Glutamatergic neuron (in vitro differentiated cells): ENCODE results near the gene POMGNT1. TPM values are rescaled to one million over a fixed set of nuclear protein-coding genes. Genes with fewer than 3 reads are reported as not detected.
A peak's percentile ranks its signal among the peaks of the same experiment; 100 is the strongest.

Experiments used
- DNase-seq: peaks from one replicate; pipeline ENCODE4 v3.0.0; 2022
- H3K27ac Mint-ChIP-seq: one replicate; pipeline ENCODE4 v1.8.0; 2020; ENCODE audit warnings: mild to moderate bottlenecking, mixed read lengths, inconsistent platforms; ENCODE audit not compliant: unreplicated experiment
- H3K27me3 Mint-ChIP-seq: one replicate; pipeline ENCODE4 v1.8.0; 2020; ENCODE audit warnings: mild to moderate bottlenecking, moderate library complexity, mixed read lengths, inconsistent platforms; ENCODE audit not compliant: unreplicated experiment
- H3K36me3 Mint-ChIP-seq: one replicate; pipeline ENCODE4 v1.8.0; 2020; ENCODE audit warnings: mild to moderate bottlenecking, mixed read lengths, inconsistent platforms; ENCODE audit not compliant: unreplicated experiment
- H3K4me1 Mint-ChIP-seq: one replicate; pipeline ENCODE4 v1.8.0; 2020; ENCODE audit warnings: mild to moderate bottlenecking, low read depth, mixed read lengths, inconsistent platforms; ENCODE audit not compliant: unreplicated experiment
- H3K4me3 Mint-ChIP-seq: one replicate; pipeline ENCODE4 v1.8.0; 2020; ENCODE audit warnings: mild to moderate bottlenecking, mixed read lengths, inconsistent platforms; ENCODE audit not compliant: unreplicated experiment
- H3K9me3 Mint-ChIP-seq: one replicate; pipeline ENCODE4 v1.8.0; 2020; ENCODE audit warnings: mild to moderate bottlenecking, moderate library complexity, mixed read lengths, inconsistent platforms; ENCODE audit not compliant: unreplicated experiment
- CTCF ChIP-seq: fragments of 200-600 bp; sonication (generic); IDR thresholded peaks from one replicate; pipeline ENCODE4 v1.5.0; 2021; ENCODE audit not compliant: partially characterized antibody, unreplicated experiment
- total RNA-seq: library from RNA; stranded (reverse); fragmentation: NEBNext Ultra II Directional; extraction: Animal tissue kit (Norgen Biotek cat#: 25700); gene quantifications from one replicate; pipeline ENCODE4 v1.2.1, GENCODE V29; 2021; ENCODE audit not compliant: unreplicated experiment

Gene POMGNT1
- total RNA-seq, 1 donor from 2014 or later: 70.2 TPM

- Mint-ChIP-seq H3K9me3 (no peaks in the 10 kb centered on the region), H3K4me3 (no peak overlapping the region), H3K27me3 (peaks cover 4% of the 10 kb centered on the region), H3K27ac (no peak overlapping the region), H3K4me1 (peaks cover 2% of the 10 kb centered on the region), H3K36me3 (no peaks in the 10 kb centered on the region)
- TF ChIP-seq CTCF: no peak
- no peak for DNase-seq
Measured at GRCh38 chr1:46206399-46206798, 8.2 kb upstream of the POMGNT1 start.

GRCh38 chr1:46205791-46206190 is 7.6 kb upstream of the POMGNT1 start:
- no peak for TF ChIP-seq CTCF
- Mint-ChIP-seq H3K4me1 (peaks cover 2% of the 10 kb centered on the region), H3K4me3 (no peak overlapping the region), H3K9me3 (no peaks in the 10 kb centered on the region), H3K27me3 (peaks cover 4% of the 10 kb centered on the region), H3K36me3 (no peaks in the 10 kb centered on the region), H3K27ac (no peak overlapping the region)
- DNase-seq: no peak

- Mint-ChIP-seq H3K27ac (no peak overlapping the region), H3K4me1 (peaks cover 2% of the 10 kb centered on the region), H3K4me3 (no peak overlapping the region), H3K27me3 (peaks cover 4% of the 10 kb centered on the region), H3K36me3 (peaks cover 5% of the 10 kb centered on the region), H3K9me3 (no peaks in the 10 kb centered on the region)
- DNase-seq: no peak
- no peak for TF ChIP-seq CTCF
Measured at GRCh38 chr1:46205141-46205540, 6.9 kb upstream of the POMGNT1 start.

GRCh38 chr1:46204406-46204742 is 6.1 kb upstream of the POMGNT1 start:
- TF ChIP-seq CTCF: no peak
- Mint-ChIP-seq H3K36me3 (peaks cover 6% of the 10 kb centered on the region), H3K4me3 (no peak overlapping the region), H3K27me3 (peaks cover 5% of the 10 kb centered on the region), H3K9me3 (no peaks in the 10 kb centered on the region), H3K27ac (no peak overlapping the region), H3K4me1 (peaks cover 2% of the 10 kb centered on the region)
- no peak for DNase-seq

GRCh38 chr1:46203738-46204405 is 5.6 kb upstream of the POMGNT1 start:
- TF ChIP-seq CTCF: no peak
- Mint-ChIP-seq H3K9me3 (no peaks in the 10 kb centered on the region), H3K27ac (no peak overlapping the region), H3K4me1 (peaks cover 2% of the 10 kb centered on the region), H3K27me3 (peaks cover 5% of the 10 kb centered on the region), H3K4me3 (peak overlapping the region; percentile 66), H3K36me3 (peaks cover 6% of the 10 kb centered on the region)
- no peak for DNase-seq
